Stimulated activated CD4-positive, alpha-beta T cell treated with anti-CD3 and anti-CD28 coated beads, Interleukin-15, amount 100 ng/mL, for 24 hours (primary cell): ENCODE results near the gene SETD1B.

Experiments
- DNase-seq: peaks from one replicate; pipeline ENCODE4 v3.0.0-alpha.2; 2020

SETD1B gene

DNA sequence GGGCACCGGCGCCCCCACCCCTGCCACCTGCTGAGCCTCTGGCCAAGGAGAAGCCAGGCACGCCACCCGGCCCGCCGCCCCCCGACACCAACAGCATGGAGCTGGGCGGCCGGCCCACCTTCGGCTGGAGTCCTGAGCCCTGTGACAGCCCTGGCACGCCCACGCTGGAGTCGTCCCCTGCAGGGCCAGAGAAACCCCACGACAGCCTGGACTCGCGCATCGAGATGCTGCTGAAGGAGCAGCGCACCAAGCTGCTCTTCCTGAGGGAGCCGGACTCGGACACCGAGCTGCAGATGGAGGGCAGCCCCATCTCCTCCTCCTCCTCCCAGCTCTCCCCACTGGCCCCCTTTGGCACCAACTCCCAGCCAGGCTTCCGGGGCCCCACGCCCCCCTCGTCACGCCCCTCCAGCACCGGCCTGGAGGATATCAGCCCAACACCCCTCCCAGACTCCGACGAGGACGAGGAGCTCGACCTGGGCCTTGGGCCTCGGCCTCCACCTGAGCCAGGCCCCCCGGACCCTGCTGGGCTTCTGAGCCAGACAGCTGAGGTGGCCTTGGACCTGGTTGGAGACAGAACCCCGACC is 6.5 kb downstream of the SETD1B start:
- peak; percentile 3 for DNase-seq

DNA sequence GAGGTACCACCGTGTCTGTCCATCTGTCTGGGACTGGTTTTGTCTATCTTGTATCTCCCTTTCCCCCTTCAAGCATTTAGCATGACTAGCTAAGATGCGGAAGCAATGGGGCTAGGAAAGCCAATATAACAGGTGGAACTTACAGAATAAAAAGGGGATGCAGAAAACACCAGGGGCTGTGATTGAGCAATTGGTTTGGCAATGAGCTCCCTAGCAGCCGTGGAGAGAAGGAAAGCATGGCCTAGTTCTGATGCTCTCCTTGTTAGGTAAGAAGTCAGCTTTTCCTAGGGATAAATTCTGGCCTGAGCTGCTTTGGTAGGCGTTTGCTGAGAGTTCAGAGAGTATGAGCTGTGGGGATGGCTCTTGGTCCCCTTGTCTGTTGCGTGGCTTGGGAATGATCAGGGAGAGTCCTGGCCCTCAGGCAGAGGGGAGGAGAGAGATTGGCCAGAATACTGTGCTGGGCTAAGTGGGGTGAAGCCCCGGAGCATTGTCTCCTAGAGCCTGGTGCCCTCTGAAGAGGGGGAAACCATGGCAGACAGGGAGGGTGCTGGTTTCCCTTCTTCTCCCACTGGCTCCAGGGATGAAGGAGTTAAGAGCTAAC is 7.1 kb downstream of the SETD1B start:
- DNase-seq, result peak; percentile 3

DNA sequence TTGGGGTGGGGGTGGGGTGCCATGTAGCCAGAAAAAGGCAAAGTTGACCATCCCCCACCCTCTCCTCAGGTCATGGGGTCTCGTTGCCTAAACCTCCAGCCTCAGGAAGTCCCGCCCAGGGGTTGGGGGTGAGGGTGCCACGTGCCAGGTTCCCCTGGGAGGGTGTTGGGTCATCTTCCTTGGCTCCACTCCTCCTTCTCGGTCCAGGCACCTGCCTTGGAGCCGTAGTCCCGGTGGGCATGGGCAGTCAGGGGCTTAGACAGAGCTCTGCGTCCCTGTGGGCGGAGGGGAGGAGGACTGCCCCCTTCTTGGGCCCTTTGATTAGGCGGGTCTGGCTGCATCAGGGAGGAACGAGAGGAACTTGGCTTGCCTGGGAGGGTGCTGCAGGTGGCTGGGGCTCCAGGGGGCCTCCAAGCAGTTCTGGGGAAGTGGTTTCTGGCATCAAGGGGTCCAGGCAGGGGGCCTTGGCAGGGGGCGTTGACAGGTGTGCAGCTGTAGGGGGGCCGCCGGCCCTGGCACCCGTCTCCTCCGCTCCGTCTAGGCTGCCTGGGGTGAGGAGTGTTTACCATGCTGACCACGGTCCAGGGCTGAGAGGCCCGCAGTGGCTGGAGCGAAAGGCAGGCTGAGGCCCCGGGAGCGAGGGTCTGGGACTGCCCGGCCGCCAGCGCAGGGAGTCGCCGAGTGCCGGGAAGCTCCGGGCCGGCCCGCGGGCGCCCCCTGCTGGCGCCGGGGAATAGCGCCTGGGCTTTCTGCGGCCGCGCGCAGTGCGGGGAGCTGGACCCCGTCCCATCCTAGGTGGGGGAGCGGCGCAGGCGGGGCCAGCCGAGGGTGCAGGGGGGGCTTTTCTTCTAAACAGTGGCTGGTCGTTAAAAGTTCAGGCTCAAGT is 7.9 kb downstream of the SETD1B start:
- DNase-seq, result peak; percentile 76

DNA sequence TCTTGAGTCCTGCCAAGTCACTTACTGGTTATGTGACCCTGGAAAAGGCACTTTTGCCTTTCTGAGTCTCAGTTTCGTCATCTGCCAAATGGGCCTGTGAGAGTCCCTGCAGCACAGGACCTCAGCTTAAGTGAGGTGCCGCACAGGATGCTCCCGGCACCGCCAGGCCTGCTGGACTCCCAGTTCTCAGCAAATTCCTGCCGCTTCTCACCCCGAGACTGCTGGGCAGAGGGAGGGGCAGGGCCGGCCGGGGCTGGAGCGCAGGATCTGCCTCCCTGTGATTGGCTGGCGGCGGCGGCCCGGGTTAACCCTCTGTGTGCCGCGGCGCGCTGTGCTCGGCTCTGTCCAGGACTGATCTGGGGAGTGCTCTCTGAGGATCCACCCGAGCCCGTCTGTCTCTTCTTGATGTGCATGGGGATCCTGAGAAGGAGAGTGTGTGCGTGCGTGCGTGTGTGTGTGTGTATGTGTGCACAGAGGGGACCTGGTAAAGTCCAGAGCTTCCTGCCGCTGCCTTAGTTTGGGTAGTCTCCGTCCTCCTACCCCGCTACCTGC is 8.6 kb downstream of the SETD1B start:
- peak; percentile 74 for DNase-seq

DNA sequence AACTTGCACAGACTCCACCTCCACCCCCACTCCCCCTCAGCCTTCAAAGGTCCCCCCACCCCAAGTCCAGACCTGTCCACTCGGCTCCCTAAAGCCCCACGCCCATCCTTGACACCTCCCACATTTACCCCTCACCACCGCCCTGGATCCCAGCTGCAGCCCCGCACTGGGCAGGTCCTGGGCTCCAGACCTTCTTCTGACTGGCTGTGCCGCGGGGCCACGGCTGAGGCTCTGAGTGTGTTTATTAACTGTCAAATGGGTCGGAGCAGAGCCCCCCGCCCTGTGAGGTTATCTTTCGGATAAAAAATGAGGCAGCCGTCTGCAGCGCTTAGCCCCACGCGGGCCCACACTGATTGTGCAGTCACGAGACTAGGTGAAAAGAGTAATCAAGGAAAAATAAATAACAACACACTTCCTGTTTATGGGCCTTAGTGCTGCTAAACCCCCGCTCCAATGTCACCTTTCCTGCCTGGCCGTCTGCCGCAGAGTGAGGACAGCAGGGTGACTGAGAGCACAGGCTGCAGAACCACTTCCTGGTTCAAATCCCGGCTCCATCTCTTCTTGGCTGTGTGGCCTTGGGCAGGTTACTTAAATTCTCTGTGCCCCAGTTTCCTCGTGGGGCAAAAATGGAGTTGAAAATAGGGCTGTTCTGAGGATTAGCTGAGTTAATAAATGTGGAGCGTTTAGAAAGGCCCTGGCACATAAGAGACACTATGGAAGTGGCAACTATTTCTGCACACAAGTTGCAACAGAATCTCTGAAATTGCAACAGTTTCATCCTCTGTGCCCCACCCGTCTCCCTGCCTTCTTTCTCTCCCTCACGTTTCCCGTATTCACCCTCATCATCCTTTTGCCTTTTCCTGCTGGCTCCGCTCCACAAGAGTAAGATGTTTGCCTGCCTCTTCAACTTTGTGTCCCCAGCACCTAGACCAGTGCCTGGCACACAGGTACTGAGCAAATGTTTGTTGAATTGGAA is 9.4 kb downstream of the SETD1B start:
- peak; percentile 7 for DNase-seq

DNA sequence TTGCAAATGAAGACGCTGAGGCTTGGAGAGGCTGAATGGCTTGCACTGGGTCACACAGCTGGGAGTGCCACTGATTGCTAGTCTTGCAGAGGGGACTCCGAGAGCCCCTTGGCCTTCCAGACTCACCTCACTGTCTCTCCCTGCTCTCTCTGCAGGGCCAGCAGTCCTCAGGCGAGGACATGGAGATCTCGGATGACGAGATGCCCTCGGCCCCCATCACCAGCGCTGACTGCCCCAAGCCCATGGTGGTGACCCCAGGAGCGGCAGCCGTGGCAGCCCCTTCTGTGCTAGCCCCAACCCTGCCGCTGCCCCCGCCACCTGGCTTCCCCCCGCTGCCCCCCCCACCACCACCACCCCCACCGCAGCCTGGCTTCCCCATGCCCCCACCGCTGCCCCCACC is 10.1 kb downstream of the SETD1B start:
- no peak for DNase-seq

DNA sequence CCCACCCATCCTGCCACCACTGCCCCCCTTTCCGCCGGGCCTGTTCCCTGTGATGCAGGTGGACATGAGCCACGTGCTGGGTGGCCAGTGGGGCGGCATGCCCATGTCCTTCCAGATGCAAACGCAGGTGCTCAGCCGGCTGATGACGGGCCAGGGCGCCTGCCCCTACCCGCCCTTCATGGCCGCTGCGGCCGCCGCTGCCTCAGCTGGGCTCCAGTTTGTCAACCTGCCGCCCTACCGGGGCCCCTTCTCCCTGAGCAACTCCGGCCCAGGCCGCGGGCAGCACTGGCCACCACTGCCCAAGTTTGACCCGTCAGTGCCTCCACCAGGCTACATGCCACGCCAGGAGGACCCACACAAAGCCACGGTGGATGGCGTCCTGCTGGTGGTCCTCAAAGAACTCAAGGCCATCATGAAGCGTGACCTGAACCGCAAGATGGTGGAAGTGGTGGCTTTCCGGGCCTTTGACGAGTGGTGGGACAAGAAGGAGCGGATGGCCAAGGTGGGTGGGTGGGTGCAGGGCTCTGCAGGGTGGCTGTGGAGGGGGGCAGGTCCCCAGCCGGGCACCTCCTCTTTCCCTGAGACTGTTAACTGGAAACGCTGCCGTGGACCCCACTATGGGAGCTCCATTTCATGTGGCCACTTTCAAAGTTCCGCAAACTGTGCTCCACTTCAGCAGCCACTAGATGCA is 10.8 kb downstream of the SETD1B start:
- no peak for DNase-seq

DNA sequence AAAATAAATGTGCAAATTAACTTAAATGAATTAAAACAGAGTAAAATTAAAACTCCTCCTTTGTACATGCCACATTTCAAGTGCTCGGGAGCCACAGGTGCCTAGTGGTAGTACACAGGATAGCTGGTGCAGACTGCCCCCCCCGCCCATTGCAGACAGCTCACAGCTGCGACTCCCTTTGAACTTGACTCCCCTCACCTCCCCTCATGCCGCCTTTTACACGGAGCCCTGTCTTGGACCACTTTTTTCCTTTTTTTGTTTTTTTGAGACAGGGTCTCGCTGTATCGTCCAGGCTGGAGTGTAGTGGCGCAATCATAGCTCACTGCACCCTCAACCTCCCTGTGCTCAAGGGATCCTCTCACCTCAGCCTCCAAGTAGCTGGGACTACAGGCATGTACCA is 11.5 kb downstream of the SETD1B start:
- DNase-seq, result peak; percentile 12

DNA sequence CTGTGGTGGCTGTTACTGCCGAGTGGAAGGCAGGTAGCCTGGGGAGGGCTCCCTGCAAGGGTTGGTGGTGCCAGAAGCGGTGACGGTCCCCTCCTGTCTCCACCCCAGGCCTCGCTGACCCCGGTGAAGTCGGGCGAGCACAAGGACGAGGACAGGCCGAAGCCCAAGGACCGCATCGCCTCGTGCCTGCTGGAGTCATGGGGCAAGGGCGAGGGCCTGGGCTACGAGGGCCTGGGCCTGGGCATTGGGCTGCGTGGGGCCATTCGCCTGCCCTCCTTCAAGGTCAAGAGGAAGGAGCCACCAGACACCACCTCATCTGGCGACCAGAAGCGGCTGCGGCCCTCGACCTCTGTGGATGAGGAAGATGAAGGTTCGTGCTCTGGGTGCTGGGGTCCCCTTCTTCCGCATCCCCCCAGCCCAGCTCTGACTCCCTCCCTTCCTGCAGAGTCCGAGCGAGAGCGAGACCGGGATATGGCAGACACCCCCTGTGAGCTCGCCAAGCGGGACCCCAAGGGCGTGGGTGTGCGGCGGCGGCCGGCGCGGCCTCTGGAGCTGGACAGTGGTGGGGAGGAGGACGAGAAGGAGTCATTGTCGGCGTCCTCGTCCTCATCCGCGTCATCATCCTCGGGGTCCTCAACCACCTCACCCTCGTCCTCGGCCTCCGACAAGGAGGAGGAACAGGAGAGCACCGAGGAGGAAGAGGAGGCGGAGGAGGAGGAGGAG is 13.3 kb downstream of the SETD1B start:
- no peak for DNase-seq

DNA sequence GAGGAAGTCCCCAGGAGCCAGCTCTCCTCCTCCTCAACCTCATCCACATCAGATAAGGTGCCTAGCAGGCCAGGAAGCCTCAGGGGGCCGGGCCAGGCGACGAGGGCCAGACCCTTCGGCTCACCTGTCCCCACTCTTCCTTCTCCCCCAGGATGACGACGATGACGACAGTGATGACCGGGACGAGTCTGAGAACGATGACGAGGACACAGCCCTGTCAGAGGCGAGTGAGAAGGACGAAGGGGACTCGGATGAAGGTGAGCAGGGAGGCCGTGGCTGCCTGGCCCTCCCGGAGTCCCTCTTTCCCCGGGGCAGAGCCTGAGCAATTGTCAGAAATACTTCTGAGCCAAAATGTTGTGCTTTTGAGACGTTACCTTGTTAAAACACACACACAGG is 13.8 kb downstream of the SETD1B start:
- no peak for DNase-seq

DNA sequence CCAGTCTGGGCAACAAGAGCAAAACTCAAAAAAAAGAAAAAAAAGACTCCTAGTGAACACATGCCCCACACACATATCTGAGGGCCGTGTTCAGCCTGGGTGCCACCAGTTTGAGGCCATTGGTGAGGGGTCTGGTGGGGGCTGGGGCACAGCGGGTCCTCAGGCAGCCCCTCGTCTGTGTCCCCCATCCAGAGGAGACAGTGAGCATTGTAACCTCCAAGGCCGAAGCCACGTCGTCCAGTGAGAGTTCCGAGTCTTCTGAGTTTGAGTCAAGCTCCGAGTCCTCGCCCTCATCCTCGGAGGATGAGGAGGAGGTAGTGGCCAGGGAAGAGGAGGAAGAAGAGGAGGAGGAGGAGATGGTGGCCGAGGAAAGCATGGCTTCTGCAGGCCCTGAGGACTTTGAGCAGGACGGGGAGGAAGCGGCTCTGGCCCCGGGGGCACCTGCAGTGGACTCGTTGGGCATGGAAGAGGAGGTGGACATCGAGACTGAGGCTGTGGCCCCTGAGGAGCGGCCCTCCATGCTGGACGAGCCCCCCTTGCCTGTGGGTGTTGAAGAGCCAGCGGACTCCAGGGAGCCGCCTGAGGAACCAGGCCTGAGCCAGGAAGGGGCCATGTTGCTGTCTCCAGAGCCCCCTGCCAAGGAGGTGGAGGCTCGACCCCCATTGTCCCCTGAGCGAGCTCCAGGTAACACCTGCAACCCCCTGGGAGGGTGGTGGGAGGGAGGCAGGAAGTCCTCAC is 15.6 kb downstream of the SETD1B start:
- no peak for DNase-seq

DNA sequence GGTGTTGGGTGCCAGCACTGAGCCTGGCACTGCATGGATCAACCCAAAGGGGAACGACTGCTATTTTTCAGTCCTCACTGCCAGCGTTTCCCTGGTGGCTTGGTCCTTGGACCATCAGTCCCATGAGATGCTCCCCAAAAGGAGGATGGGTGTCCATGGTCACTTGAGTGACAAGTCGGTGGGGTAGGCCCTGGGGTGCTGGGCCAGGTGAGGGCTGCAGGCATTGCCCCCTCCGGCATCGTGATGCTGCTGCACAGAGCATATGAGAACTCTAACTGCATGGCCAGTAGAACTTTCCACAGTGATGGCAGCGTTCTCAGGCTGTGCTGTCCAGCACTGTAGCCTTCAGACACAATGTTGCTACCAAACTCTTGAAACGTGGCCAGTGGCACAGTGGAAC is 16.2 kb downstream of the SETD1B start:
- DNase-seq, result no peak

DNA sequence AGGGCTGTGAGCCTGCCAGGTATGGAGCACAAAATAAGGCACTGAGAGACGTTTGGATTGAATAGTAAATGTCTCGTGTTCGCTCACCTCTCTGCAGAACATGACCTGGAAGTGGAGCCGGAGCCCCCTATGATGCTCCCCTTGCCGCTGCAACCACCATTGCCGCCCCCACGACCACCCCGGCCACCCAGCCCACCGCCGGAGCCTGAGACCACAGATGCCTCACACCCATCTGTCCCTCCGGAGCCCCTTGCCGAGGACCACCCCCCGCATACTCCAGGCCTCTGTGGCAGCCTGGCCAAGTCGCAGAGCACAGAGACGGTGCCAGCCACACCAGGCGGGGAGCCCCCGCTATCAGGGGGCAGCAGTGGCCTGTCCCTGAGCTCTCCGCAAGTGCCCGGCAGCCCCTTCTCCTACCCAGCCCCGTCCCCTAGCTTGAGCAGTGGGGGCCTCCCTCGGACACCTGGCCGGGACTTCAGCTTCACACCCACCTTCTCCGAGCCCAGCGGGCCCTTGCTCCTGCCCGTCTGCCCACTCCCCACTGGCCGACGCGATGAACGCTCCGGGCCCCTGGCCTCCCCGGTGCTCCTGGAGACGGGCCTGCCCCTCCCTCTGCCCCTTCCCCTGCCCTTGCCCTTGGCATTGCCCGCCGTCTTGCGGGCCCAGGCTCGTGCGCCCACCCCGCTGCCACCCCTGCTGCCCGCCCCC is 18.7 kb downstream of the SETD1B start:
- DNase-seq, result no peak

DNA sequence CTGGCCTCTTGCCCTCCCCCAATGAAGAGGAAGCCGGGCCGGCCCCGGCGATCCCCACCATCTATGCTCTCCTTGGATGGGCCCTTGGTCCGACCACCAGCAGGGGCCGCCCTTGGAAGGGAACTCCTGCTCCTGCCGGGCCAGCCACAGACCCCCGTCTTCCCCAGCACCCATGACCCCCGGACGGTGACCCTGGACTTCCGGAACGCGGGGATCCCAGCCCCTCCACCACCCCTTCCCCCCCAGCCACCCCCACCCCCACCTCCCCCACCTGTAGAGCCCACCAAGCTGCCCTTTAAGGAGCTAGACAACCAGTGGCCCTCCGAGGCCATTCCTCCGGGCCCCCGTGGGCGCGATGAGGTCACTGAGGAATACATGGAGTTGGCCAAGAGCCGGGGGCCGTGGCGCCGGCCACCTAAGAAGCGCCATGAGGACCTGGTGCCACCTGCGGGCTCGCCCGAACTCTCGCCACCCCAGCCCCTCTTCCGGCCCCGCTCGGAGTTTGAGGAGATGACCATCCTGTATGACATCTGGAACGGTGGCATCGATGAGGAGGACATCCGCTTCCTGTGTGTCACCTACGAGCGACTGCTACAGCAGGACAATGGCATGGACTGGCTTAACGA is 19.4 kb downstream of the SETD1B start:
- DNase-seq, result peak; percentile 8

DNA sequence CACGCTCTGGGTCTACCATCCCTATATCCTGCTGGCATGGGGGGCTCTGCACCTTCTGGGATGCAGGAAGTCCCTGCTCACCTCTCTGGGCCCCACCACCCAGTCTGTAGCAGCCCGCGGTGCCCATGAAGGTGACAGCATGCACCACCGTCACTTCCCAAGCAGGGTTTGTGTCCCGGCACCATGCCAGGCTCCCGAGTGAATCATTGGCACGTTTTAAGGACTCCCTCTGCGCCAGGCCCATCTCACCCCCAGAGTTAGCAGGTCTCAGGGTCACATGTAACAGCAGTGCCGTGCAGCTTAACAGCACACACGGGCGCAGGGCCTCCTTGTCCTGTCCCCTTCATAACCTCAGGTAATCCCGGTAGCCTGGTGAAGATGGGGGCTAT is 19.9 kb downstream of the SETD1B start:
- no peak for DNase-seq

DNA sequence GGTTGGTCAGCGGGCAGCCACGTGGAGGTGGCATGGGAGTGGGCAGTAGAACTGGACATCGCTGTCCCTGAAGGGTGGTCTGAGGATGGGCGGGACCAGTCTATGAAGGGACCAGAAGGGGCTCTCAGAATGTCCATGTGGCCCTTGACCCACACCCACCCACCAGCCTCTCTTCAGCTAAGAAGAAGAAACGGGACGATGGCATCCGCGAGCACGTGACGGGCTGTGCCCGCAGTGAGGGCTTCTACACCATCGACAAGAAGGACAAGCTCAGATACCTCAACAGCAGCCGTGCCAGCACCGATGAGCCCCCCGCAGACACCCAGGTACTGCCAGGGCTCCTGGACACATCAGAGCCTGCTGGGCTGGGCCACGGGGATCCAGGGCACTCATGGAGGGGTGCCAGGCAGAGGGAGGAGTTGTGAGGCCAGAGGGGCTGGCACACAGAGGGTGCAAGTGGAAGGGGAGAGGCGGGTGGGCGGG is 21.3 kb downstream of the SETD1B start:
- no peak for DNase-seq

DNA sequence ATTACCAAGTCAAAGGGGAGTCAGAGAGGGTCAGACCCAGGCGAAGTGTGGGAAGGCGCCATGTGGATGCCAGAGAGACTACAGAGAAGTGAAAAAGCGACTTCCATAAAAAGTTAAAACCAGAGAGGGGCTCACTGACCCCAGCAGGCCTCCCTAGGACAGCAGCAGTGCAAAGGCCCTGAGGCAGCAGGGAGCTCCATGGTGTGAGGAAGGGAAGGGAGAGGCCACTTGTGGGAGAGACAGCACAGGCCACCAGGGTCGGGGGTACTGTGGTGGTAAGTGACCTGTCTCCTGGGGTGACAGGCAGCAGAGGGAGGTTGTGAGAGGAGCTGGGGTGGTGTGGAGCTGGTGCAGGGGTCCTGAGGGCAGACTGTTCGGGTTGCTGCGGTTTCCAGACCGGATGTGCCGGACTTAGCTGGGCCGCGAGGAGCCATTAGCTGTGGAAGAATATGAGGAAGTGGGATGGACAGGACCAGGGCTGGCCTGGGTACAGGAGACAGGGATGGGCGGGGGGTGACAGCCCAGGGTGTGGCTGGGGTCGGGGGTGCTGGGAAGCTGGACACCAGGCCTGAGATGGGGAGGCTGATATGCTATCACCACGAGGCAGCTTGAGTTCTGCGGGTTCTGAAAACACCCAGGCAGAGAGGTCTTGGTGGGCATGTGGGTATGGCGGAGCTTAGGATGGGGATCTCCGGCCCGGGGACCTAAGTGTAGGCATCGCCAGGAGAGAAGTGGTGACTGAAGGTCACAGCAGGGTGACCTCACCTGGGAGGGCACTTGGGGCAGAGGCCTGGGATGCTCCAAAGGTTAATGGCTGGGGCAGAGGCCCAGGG is 22.7 kb downstream of the SETD1B start:
- DNase-seq, result no peak

DNA sequence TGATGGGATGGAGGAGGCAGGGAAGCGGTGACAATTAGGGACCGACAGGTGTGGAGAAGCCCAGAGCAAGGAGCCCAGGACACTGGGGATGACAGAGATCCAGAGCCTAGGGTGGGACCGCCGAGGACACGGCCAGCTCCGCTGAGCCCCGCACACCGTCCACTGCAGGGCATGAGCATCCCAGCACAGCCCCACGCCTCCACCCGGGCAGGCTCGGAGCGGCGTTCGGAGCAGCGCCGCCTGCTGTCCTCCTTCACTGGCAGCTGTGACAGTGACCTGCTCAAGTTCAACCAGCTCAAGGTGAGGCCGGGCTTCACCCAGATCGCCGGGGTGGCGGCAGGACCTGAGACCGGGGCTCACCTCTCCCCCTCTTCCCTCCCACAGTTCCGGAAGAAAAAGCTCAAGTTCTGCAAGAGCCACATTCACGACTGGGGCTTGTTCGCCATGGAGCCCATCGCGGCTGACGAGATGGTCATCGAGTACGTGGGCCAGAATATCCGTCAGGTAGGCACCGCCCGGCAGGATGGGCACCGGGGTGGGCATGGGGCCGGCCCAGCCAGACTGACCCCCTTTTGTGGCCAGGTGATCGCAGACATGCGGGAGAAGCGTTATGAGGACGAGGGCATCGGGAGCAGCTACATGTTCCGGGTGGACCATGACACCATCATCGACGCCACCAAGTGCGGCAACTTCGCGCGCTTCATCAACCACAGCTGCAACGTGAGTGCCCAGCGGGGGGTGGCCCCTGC is 23.7 kb downstream of the SETD1B start:
- no peak for DNase-seq
